ENCODE data around the gene JAKMIP1. TPM values are rescaled to one million over a fixed set of nuclear protein-coding genes. Genes with fewer than 3 reads are reported as not detected.
A peak's percentile ranks its signal among the peaks of the same experiment; 100 is the strongest.

JAKMIP1 gene
- total RNA-seq, 1 donor from 2014 or later, result 5.5 TPM

GRCh38 chr4:6071959-6072720 is 128.2 kb downstream of the JAKMIP1 start:
- H3K79me2 ChIP-seq (ENCODE audit: low read depth), result no peaks in the 10 kb centered on the region
- no peak overlapping the region for H3K9ac ChIP-seq
- peaks cover 5% of the 10 kb centered on the region for H3K27me3 Mint-ChIP-seq (ENCODE audit: insufficient read depth, low read depth)
- TF ChIP-seq EZH2 (IDR thresholded peaks at IDR 0.05), result no peak
- peaks cover 16% of the 10 kb centered on the region for H3K4me1 Mint-ChIP-seq
- peak overlapping the region; percentile 39 for H3K4me2 ChIP-seq
- peaks cover 10% of the 10 kb centered on the region for H3F3A ChIP-seq (ENCODE audit: low read depth)
- H3K4me3 ChIP-seq, result no peak overlapping the region
- H3K27ac Mint-ChIP-seq, result peak overlapping the region; percentile 28
- H3K4me1 ChIP-seq, result peaks cover 14% of the 10 kb centered on the region
- DNase-seq (ENCODE audit: low spot score), result no peak
- H3K4me3 Mint-ChIP-seq, result peak overlapping the region; percentile 70
- H3K27me3 ChIP-seq, result no peaks in the 10 kb centered on the region
- H3K9me3 ChIP-seq (ENCODE audit: low read depth), result no peaks in the 10 kb centered on the region
- H3K36me3 Mint-ChIP-seq, result no peaks in the 10 kb centered on the region
- no peaks in the 10 kb centered on the region for H3K36me3 ChIP-seq
- H4K20me1 ChIP-seq (ENCODE audit: low read depth), result no peaks in the 10 kb centered on the region
- no peak overlapping the region for H3K27ac ChIP-seq
- H2AFZ ChIP-seq (replicated peaks), result peak overlapping the region; percentile 17
- peaks cover 2% of the 10 kb centered on the region for H3K9me3 Mint-ChIP-seq

- H3K4me1 ChIP-seq, result peaks cover 14% of the 10 kb centered on the region
- Mint-ChIP-seq H3K9me3 (peaks cover 2% of the 10 kb centered on the region), H3K27me3 (ENCODE audit: insufficient read depth, low read depth) (peaks cover 7% of the 10 kb centered on the region), H3K36me3 (no peaks in the 10 kb centered on the region), H3K4me3 (peak overlapping the region; percentile 70), H3K4me1 (peaks cover 16% of the 10 kb centered on the region), H3K27ac (peak overlapping the region; percentile 28)
- no peaks in the 10 kb centered on the region for H3K79me2 ChIP-seq (ENCODE audit: low read depth)
- no peak overlapping the region for H3K9ac ChIP-seq
- H4K20me1 ChIP-seq (ENCODE audit: low read depth), result no peaks in the 10 kb centered on the region
- peaks cover 10% of the 10 kb centered on the region for H3F3A ChIP-seq (ENCODE audit: low read depth)
- no peaks in the 10 kb centered on the region for H3K9me3 ChIP-seq (ENCODE audit: low read depth)
- no peaks in the 10 kb centered on the region for H3K36me3 ChIP-seq
- H2AFZ ChIP-seq (replicated peaks), result peak overlapping the region; percentile 17
- DNase-seq (ENCODE audit: low spot score), result peak; percentile 20
- no peaks in the 10 kb centered on the region for H3K27me3 ChIP-seq
- H3K27ac ChIP-seq, result no peak overlapping the region
- no peak overlapping the region for H3K4me3 ChIP-seq
- TF ChIP-seq EZH2 (IDR thresholded peaks at IDR 0.05) (no peak), CTCF (IDR thresholded peaks at IDR 0.05) (no peak), EZH2phosphoT487 (IDR thresholded peaks at IDR 0.05) (no peak)
- peak overlapping the region; percentile 39 for H3K4me2 ChIP-seq
Measured at GRCh38 chr4:6071191-6071958, 129.0 kb downstream of the JAKMIP1 start.

- no peak for DNase-seq (ENCODE audit: low spot score)
- Mint-ChIP-seq H3K4me1 (peaks cover 16% of the 10 kb centered on the region), H3K27me3 (ENCODE audit: insufficient read depth, low read depth) (peaks cover 9% of the 10 kb centered on the region), H3K27ac (no peak overlapping the region), H3K4me3 (no peak overlapping the region), H3K9me3 (peaks cover 2% of the 10 kb centered on the region), H3K36me3 (no peaks in the 10 kb centered on the region)
- H3K4me1 ChIP-seq, result peaks cover 14% of the 10 kb centered on the region
- H3K27ac ChIP-seq, result no peak overlapping the region
- H3K27me3 ChIP-seq, result no peaks in the 10 kb centered on the region
- H4K20me1 ChIP-seq (ENCODE audit: low read depth), result no peaks in the 10 kb centered on the region
- H3K9ac ChIP-seq, result no peak overlapping the region
- H3K9me3 ChIP-seq (ENCODE audit: low read depth), result no peaks in the 10 kb centered on the region
- H3K79me2 ChIP-seq (ENCODE audit: low read depth), result no peaks in the 10 kb centered on the region
- H3K4me2 ChIP-seq, result no peak overlapping the region
- no peak overlapping the region for H2AFZ ChIP-seq (replicated peaks)
- TF ChIP-seq CTCF (IDR thresholded peaks at IDR 0.05) (no peak), EZH2 (IDR thresholded peaks at IDR 0.05) (no peak), EZH2phosphoT487 (IDR thresholded peaks at IDR 0.05) (no peak)
- H3F3A ChIP-seq (ENCODE audit: low read depth), result peaks cover 10% of the 10 kb centered on the region
- no peak overlapping the region for H3K4me3 ChIP-seq
- H3K36me3 ChIP-seq, result no peaks in the 10 kb centered on the region
Measured at GRCh38 chr4:6069845-6070709, 130.3 kb downstream of the JAKMIP1 start.

All from neural progenitor cell (in vitro differentiated cells).